ENCODE results near the gene CBX1. TPM values are rescaled to one million over a fixed set of nuclear protein-coding genes. Genes with fewer than 3 reads are reported as not detected.
A peak's percentile ranks its signal among the peaks of the same experiment; 100 is the strongest.

Gene CBX1
- polyA plus RNA-seq, 1 donor (not counting 4 experiments of a cell fraction or from before 2014, with no cell fraction given): 42.3 TPM

- Histone ChIP-seq H3K9ac (ENCODE audit: control insufficient read depth, extremely low read depth, insufficient read depth, low read length) (no peak overlapping the region), H3K4me2 (ENCODE audit: control insufficient read depth, extremely low read depth, insufficient read depth, low read depth, low read length) (no peak overlapping the region), H2AFZ (ENCODE audit: control insufficient read depth, low read length) (no peak overlapping the region), H3K27me3 (ENCODE audit: control insufficient read depth, extremely low read depth, insufficient read depth, low read length) (no peaks in the 10 kb centered on the region), H3K4me1 (ENCODE audit: control insufficient read depth, extremely low read depth, insufficient read depth, low read length) (peaks cover 18% of the 10 kb centered on the region), H3K79me2 (ENCODE audit: control insufficient read depth, insufficient read depth, low read length) (no peaks in the 10 kb centered on the region), H3K36me3 (ENCODE audit: control insufficient read depth in 2 of 2, extremely low read depth in 1 of 2, insufficient read depth in 2 of 2, low read length in 2 of 2) (no peaks in the 10 kb centered on the region), H3K4me3 (ENCODE audit: control insufficient read depth in 2 of 3, extremely low read depth in 1 of 3, insufficient read depth in 2 of 3, low read depth in 1 of 3, low read length in 3 of 3) (no peak overlapping the region), H4K20me1 (ENCODE audit: control insufficient read depth, extremely low read depth, insufficient read depth, low read length) (no peaks in the 10 kb centered on the region), H3K27ac (ENCODE audit: control insufficient read depth, insufficient read depth, low read length) (no peak overlapping the region), H3K9me3 (ENCODE audit: control insufficient read depth, low read depth, low read length) (no peaks in the 10 kb centered on the region), H3K9me1 (ENCODE audit: control insufficient read depth, extremely low read depth, insufficient read depth, low read length) (no peaks in the 10 kb centered on the region)
- TF ChIP-seq CTCF (optimal IDR thresholded peaks at IDR 0.05 in 1 of 3, IDR thresholded peaks at IDR 0.05 in 1 of 3, conservative IDR thresholded peaks at IDR 0.05 in 1 of 3; ENCODE audit: extremely low read depth in 1 of 3, insufficient read depth in 2 of 3, low read length in 3 of 3) (peak; percentile 86 to 87 (median 87)), EZH2 (IDR thresholded peaks at IDR 0.05; ENCODE audit: low read length) (no peak)
- FAIRE-seq: peak; percentile 91
- no peak for DNase-seq (ENCODE audit: low read depth, low spot score)
- dilution Hi-C loops (cut with MboI; ENCODE audit: extremely low pct_ligation_motif_present, low sequenced_read_pairs): no loop called here
These were observed 30.0 kb upstream of the CBX1 start for GRCh38 chr17:48131216-48131824.

GRCh38 chr17:48129981-48130380, 28.7 kb upstream of the CBX1 start:
- dilution Hi-C loops (cut with MboI; ENCODE audit: extremely low pct_ligation_motif_present, low sequenced_read_pairs): no loop called here
- Histone ChIP-seq H3K27ac (ENCODE audit: control insufficient read depth, insufficient read depth, low read length) (no peak overlapping the region), H3K4me2 (ENCODE audit: control insufficient read depth, extremely low read depth, insufficient read depth, low read depth, low read length) (no peak overlapping the region), H3K9me3 (ENCODE audit: control insufficient read depth, low read depth, low read length) (no peaks in the 10 kb centered on the region), H4K20me1 (ENCODE audit: control insufficient read depth, extremely low read depth, insufficient read depth, low read length) (no peaks in the 10 kb centered on the region), H3K4me1 (ENCODE audit: control insufficient read depth, extremely low read depth, insufficient read depth, low read length) (peaks cover 18% of the 10 kb centered on the region), H3K9ac (ENCODE audit: control insufficient read depth, extremely low read depth, insufficient read depth, low read length) (no peak overlapping the region), H2AFZ (ENCODE audit: control insufficient read depth, low read length) (no peak overlapping the region), H3K4me3 (ENCODE audit: control insufficient read depth in 2 of 3, extremely low read depth in 1 of 3, insufficient read depth in 2 of 3, low read depth in 1 of 3, low read length in 3 of 3) (no peak overlapping the region), H3K27me3 (ENCODE audit: control insufficient read depth, extremely low read depth, insufficient read depth, low read length) (no peaks in the 10 kb centered on the region), H3K79me2 (ENCODE audit: control insufficient read depth, insufficient read depth, low read length) (no peaks in the 10 kb centered on the region), H3K9me1 (ENCODE audit: control insufficient read depth, extremely low read depth, insufficient read depth, low read length) (no peaks in the 10 kb centered on the region), H3K36me3 (ENCODE audit: control insufficient read depth in 2 of 2, extremely low read depth in 1 of 2, insufficient read depth in 2 of 2, low read length in 2 of 2) (peaks cover 0 to 1% of the 10 kb centered on the region in 2 experiments)
- DNase-seq (ENCODE audit: low read depth, low spot score) (no peak), FAIRE-seq (no peak)
- TF ChIP-seq CTCF (optimal IDR thresholded peaks at IDR 0.05 in 1 of 3, IDR thresholded peaks at IDR 0.05 in 1 of 3, conservative IDR thresholded peaks at IDR 0.05 in 1 of 3; ENCODE audit: extremely low read depth in 1 of 3, insufficient read depth in 2 of 3, low read length in 3 of 3) (no peak), EZH2 (IDR thresholded peaks at IDR 0.05; ENCODE audit: low read length) (no peak)
